NCI-H2029 treated with DMSO at 0.1 percent for 48 hours (cell line): ENCODE data around the gene FOXO4.
"Not testable (repeated sequence)": the region's sequence is repeated elsewhere in the genome, so short reads cannot be mapped to it uniquely, and the experiment has no call there.

Source experiments
- DNase-seq: peaks from one replicate; lab custom pipeline; 2025; lab: John Stamatoyannopoulos, UW

Gene FOXO4, protein sequence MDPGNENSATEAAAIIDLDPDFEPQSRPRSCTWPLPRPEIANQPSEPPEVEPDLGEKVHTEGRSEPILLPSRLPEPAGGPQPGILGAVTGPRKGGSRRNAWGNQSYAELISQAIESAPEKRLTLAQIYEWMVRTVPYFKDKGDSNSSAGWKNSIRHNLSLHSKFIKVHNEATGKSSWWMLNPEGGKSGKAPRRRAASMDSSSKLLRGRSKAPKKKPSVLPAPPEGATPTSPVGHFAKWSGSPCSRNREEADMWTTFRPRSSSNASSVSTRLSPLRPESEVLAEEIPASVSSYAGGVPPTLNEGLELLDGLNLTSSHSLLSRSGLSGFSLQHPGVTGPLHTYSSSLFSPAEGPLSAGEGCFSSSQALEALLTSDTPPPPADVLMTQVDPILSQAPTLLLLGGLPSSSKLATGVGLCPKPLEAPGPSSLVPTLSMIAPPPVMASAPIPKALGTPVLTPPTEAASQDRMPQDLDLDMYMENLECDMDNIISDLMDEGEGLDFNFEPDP

DNA sequence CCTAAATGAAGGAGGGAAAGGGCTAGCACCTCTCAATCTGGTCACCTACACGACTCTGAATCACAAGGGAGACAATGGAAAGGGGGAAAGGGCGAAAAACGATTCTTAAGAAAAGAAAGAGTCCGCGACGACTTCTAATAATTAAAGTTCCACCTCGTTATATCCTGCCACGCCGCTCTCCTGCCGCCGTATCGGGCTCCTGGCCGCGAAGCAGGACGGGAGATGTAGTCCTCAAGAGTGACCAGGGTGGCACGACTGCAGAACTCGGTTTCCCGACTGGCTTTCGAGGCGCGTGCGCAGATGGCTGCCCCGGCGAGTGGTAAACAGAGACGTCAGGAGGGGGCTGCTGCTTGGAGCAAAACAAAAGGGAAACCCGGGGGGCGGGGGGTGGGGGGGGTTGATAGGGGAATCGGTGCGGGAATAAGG is at the start of gene FOXO4:
FOXO4 (plus strand) TSS at position 297 of the 426 bp plus-strand sequence. CDS start 678 bp downstream, outside the sequence.
- DNase-seq, result peak; percentile 30

DNA sequence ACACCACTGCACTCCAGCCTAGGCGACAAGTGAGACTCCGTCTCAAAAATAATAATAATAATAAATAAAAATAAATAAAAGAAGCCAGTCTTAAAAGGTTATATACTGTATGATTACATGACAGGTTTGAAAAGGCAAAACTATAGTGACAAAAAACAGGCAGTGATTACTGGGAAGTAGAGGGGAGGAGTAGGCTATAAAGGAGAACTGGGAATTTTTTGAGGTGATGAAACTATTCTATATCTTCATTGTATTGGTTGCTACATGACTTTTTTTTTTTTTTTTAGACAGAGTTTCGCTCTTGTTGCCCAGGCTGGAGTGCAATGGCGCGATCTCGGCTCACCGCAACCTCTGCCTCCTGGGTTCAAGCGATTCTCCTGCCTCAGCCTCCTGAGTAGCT is 47.8 kb upstream of the FOXO4 start:
- not testable (repeated sequence) for DNase-seq

DNA sequence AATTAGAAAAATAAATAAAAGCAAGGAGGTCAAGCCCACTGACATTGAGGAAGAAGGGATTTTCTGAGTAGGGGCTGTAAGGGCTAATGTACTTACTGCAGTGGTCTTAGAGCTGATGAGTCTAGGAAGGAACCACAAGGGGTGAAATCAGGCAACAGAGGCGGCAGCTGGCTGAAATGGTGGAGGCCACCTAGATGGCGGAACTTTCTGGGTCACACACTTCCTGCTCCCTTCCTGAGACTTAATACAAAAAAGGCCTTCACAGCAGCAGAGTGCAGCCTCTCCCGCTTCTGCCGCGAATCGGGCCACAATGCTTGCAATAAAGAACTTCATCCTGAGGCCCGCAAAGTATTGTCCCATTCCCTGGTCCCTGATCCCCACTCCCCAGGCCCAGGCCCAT is 42.9 kb upstream of the FOXO4 start:
- no peak for DNase-seq

DNA sequence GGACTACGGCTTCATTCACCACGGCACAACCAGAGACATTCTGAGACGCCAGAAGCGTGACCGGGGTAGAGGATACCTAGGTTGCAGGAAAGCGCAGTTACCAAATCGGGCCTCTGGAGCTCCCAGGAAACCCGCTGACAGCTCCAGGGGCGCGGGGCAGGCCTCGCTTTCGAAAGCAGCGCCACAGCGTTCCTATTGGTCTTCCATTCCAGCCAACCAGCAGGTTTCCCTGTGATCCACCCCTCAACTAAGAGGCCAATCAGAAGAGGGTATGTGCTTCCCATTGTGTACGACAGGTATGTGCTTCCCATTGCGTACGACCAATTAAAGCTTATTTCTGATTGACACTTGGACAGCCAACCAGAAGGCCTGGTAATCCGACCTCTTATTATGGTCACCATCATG is 42.4 kb upstream of the FOXO4 start:
- DNase-seq, result no peak

DNA sequence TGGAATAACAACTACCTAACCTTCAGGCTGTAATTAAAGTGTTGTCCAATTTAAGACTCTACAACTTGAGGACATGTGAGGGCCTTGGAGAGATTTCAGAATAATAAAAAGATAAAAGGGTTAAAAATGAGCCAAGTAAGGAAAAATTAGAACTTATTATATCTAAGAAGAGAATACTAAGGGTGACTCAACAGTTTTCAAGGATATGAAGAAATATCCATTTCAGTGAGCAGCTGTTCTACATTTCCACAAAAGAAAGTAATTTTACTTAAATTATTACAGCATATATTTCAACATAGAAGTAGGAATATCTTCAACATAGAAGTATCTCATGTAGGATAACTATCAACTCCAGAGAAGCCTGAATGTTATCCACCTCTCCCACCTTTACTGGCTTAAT is 38.8 kb upstream of the FOXO4 start:
- no peak for DNase-seq

DNA sequence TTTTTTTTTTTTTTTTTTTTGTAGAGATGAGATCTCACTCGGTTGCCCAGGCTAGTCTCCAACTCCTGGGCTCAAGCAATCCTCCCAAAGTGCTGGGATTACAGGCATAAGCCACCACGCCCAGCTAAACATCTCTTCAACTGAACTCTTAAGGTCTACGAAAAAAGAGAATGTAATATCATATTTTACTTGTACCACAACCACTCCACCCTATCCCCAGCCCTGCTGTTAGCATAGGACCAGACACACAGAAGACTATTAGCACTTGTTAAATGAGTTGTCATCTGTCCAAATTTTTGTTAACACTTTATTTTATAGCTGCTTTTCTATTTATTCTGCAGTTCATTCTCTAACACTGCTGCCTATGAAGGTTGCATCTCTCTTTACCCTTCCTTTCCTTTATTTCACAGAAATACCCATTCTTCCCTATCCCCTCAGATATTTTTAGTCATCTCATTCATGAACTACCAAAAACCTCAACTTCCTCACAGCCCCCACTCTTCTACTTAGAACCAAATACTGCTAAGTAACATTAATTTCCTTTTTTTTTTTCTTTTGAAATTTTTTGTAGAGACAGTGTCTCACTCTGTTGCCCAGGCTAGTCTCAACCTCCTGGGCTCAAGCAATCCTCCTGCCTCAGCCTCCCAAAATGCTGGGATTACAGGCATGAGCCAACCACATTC is 37.7 kb upstream of the FOXO4 start:
- DNase-seq, result no peak

DNA sequence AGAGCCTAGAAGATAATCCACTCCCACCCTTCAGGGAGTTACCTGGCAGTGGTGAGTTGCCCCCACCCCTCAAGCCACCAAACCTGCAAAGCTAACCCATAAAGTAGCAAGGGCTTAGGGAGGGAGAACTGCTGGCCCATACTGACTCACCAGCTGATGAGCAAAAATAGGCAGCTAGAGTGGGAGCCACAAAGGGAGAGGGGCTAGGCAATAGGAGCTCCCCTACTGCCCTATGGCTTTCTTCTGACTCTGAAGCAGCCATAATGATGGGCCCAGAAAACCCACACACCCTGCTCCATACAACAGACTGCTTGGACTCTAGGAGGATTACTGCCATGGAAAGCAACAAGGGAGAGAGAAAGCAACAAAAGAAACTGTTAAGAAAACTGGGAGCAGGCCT is 35.5 kb upstream of the FOXO4 start:
- DNase-seq, result no peak

DNA sequence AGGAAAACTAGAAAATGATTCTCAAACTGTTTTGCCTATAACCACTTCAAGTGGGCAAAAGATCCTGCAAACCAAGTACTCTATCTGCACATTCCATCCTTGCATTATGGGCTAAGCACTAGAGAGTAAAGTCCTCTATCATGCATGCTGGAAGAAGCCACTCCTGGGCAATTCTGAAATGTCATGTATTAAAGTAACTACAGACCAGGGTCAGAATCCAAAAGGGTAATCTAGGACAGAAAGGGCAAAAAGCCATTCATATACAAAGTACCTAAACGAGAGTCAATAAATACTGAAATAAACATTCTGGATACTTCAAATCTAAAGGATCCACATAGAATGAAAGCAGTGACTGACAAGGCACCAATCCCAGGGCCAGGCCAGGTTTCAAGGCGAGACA is 28.6 kb upstream of the FOXO4 start:
- DNase-seq, result no peak

DNA sequence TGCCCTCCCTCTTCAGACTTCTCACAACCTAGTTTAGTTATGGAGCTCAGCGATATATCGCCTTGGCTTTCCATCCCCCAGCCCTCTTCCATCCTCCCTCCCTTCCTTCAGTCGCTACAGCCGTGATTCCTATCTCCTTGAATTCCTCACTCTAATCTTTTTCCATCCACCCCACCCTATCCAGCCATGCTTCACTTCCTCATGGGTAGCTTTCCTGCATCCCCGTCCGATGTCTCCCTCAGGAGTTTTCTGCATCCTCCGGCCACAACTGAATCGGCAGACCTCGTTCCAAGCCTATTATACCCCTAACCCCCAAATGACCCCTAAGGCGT is 28.0 kb upstream of the FOXO4 start:
- DNase-seq, result no peak

DNA sequence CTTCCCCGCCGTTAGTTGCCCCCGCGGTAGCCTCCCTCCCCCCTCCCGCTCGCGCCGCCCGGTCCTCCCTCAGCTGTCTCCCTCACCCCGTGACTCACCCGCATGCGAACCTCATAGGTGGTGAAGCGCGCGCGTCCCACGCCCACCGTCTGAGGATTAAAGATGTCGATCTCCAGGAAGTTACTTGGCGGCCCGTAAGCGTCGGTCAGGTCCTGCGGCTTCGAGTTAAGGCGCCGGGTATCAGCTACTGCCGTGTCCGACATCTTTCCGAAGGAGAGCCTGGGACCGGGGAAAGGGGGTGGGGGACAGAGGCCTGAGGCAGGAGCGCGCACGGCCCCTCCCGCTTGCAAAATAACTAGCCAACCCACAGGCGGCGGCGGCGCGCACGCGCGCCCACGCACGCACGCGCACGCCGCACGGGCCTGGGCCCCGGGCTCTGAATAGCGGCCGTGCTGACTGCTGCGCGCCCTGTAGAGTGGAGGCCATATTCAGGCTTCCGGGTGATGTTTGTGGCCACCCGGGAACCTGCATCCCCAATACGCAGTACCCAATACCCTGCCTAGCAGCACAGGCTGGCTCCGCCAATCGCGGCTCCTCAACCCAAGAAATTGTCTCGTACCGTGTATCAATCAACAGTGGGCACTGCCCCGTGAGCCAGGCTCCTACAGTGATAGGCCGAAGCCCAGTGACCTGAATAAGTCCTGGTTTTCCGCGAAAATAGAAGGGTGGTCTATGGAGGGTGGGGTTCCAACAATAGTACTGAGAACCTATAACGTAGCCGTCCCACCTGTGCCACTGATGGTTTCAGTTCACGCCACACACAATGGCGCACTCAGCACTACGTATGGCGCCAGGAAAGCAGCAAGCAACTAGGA is 27.4 kb upstream of the FOXO4 start, which contains the start of gene SNX12:
SNX12 (minus strand) TSS at position 291 of the 875 bp plus-strand sequence; CDS start at position 263, 28 bp downstream.
- DNase-seq, result peak; percentile 58

DNA sequence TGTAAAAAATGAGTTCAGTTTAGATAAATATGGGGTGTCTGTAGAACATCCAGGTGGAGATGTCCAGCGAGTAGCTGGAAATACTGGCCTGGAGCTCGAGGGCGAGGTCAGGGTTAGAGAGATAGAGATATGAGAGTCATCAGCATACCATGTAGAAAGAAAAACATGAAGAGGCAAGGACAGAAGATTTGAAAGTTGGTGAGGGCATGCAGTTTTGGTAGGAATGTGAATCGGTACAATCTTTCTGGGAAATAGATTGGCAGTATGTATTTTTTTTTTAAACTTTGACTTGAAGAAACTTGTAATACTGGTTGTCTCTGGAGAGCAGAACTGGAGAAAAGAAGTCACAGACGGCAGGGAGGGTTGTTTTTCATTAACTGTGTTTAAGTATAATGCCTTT is 25.1 kb upstream of the FOXO4 start:
- no peak for DNase-seq

DNA sequence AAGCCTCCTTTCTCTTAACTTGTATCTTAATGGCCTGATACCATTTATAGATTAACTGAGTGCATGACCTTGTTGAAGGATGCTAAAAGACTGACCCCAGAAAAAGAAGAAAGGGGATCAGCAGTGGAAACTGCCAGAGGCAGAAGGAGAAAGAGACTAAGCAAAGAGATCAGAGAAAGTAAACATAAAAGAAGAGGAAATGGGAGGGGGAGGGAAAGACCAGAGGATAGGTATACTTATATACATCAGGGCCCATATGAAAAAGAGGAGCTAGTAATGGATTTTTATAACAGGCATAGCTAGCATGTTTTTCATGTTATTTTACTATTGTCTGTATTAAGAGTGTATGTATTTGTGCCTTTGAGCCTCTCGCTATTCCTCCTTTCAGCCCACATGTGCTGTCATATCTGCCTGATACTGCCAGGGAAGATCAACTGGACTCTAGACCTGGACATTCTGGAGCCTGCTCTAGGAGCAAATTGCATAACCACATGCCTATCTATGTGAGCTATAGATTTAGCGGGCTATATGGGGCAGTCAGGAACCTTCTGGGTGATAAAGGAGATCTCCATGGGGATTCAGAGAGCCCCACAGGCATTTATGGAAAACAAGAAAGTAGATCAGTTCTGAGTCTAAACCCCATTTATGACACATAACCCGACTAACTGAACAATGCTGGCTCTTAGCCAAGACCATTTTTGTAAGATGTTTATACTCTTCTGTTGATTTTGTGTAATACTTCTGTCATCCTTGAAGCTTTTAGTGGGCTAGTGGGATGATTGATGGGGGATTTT is 14.1 kb upstream of the FOXO4 start:
- no peak for DNase-seq

DNA sequence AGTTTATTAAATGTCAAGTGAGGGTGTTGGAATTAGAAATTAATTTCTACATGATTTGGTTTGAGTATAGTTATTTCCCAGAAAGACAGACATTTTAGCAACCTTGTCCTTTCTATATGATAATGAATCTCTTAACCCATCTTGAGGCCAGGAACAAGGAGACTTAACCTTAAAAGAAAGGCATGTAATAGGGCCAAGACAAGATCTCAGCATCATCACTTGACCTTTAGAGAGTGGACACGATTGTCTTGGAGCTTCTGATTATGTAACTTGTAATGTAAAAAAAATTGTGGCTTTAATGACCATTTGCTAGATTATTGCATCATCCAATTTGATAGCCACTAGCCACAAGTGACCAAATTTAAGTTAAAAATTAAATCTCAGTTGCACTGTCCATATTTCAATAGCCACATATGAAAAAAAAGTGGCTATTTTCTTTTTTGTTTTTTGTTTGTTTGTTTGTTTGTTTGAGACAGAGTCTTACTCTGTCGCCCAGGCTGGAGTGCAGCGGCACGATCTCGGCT is 13.5 kb upstream of the FOXO4 start:
- no peak for DNase-seq

DNA sequence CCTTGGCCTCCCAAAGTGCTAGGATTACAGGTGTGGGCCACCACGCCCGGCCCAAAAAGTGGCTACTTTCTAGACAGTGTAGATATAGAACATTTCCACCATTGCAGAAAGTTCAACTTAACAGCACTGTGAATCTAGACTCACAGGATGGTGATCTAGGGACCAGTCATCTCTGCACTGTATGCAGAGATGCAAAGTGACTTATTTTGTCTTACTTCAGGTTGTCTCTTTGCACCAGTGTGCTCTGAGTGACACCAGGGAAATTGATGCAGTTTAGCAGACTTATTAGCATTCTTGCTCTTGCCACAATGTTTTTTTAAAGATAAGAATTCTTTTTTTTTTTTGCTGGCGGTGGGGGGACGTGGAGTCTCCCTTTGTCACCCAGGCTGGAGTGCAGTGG is 12.8 kb upstream of the FOXO4 start:
- no peak for DNase-seq

DNA sequence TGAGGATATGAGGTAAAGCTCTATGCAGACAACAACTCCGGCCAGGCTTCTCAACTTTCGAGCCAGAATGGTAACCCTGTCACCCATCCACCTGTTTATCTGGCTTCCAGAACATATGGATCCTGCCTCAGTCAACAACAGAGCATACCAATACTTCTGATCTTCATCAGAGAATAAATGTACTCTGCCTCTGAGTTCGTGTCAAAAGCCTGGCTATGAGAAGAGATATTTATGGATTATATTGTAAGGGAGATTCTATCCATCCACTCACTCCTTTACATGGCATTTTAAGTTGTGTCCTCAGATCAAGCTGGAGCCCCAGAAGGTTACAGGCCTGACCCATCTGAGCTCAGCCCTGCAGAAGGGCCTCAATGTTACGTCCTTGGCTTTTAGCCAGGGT is 9.8 kb upstream of the FOXO4 start:
- DNase-seq, result no peak

DNA sequence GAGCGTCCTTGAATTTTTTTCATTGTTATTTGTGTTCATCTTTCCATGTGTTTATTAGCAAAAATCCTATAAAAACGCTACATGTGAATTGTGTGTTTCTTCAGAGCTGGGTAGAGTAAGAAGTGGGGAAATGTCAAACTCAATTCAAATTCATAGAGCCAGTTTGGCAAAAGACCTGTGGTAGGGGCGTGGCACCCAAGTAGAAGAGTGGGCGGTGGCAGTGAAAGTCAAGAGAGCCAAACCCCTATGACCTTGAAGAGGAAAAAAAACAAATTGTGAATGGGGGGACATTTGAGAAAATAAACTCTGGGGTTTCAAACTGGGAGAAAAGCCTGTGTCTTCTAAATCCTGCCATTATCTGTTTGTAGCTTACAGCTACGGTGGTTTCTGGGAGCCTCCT is 4.4 kb upstream of the FOXO4 start:
- no peak for DNase-seq

DNA sequence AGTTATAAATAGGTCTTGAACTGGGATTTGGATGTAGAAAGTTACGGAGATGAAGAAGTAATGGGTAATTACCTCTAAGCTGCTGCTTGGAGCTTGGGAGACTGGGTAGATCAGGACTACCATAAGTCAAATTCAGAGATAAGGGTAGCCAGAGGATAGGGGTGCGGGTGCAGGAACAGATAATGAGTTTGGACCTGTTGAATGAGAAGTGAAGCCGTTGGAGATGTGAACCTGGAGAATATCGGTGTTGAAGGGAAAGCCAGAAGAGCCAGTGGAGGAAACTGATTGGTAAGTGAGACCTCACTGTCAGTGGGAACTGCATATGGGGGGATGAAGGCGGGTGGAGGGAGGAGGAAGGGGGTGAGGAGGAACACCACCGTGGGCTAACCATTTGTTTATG is 618 bp upstream of the FOXO4 start:
- no peak for DNase-seq

DNA sequence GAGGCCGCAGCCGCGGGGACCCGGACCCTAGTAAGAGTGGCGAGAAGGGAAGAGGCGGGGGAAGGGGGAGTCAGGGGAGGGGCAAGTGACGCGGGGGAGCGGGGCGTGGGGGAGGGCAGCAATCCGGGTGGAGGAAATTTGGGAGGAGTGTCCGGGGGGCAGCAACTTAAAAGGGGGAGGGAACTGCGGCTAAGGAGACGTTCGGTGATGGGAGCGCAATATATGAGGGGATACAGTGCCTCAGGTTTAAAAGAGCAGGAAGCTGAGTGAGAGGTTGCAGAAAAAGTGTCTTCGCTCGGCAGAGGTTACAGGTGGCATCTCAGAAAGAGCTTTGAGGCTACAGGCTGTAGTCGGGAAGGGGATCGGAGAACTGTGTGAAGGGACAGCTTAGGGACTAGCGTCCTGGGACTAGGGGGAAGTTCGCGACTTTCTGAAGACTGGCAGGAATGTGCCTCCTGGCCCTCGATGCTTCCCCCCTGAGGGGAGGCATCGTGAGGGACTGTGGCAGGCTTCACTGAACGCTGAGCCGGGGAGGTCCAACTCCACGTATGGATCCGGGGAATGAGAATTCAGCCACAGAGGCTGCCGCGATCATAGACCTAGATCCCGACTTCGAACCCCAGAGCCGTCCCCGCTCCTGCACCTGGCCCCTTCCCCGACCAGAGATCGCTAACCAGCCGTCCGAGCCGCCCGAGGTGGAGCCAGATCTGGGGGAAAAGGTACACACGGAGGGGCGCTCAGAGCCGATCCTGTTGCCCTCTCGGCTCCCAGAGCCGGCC is 519 bp downstream of the FOXO4 start:
- DNase-seq, result no peak

DNA sequence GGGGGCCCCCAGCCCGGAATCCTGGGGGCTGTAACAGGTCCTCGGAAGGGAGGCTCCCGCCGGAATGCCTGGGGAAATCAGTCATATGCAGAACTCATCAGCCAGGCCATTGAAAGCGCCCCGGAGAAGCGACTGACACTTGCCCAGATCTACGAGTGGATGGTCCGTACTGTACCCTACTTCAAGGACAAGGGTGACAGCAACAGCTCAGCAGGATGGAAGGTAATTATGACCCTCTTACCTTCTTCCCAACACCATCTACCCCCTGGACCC is 1.0 kb downstream of the FOXO4 start:
- no peak for DNase-seq

DNA sequence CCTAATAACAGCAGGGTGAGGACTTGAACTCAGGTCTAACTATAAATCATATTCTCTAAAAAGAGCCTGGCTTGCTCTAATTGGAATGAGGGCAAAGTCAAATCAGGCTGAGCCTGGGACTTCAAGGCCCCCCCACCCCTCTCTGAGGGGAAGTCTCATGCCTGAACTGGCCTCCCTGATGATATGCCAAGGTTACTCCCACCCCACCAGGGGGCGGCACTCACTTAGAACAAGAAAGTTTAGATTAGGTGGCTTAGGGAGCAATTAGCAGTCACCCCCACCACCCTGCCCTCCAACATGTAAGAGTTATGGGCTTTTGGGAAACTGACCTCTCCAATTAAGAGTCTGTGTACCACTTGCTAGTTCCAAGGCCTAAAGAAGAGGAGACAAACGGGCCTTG is 2.7 kb downstream of the FOXO4 start:
- DNase-seq, result no peak
